ENCODE results near the gene KIAA0513.

KIAA0513 gene

GRCh38 chr16:84988328-84989080 is 39.1 kb upstream of the KIAA0513 start:
- in situ Hi-C loops (cut with MboI; ENCODE audit: low pct_unique_long_range_greater_than_20kb, low sequenced_read_pairs, unreplicated experiment) = no loop called here

GRCh38 chr16:84989749-84990620 is 37.6 kb upstream of the KIAA0513 start:
- in situ Hi-C loops (cut with MboI; ENCODE audit: low pct_unique_long_range_greater_than_20kb, low sequenced_read_pairs, unreplicated experiment) = no loop called here
- no peak for TF ChIP-seq CTCF (IDR thresholded peaks at IDR 0.05; ENCODE audit: extremely low read depth, insufficient read depth, missing control alignments)
- no peak for DNase-seq (ENCODE audit: low spot score)

More at GRCh38 chr16:84988328-84989080, 39.1 kb upstream of the KIAA0513 start:
- TF ChIP-seq CTCF (IDR thresholded peaks at IDR 0.05; ENCODE audit: extremely low read depth, insufficient read depth, missing control alignments) = no peak
- no peak for DNase-seq (ENCODE audit: low spot score)

- TF ChIP-seq CTCF (IDR thresholded peaks at IDR 0.05; ENCODE audit: extremely low read depth, insufficient read depth, missing control alignments) = no peak
These were observed 36.8 kb upstream of the KIAA0513 start for GRCh38 chr16:84990782-84991181.

GRCh38 chr16:84992717-84993075 is 34.9 kb upstream of the KIAA0513 start:
- in situ Hi-C loops (cut with MboI; ENCODE audit: low pct_unique_long_range_greater_than_20kb, low sequenced_read_pairs, unreplicated experiment) = no loop called here
- no peak for TF ChIP-seq CTCF (IDR thresholded peaks at IDR 0.05; ENCODE audit: extremely low read depth, insufficient read depth, missing control alignments)
- DNase-seq (ENCODE audit: low spot score) = no peak

More at GRCh38 chr16:84990782-84991181, 36.8 kb upstream of the KIAA0513 start:
- DNase-seq (ENCODE audit: low spot score) = no peak
- in situ Hi-C loops (cut with MboI; ENCODE audit: low pct_unique_long_range_greater_than_20kb, low sequenced_read_pairs, unreplicated experiment) = no loop called here

- TF ChIP-seq CTCF (IDR thresholded peaks at IDR 0.05; ENCODE audit: extremely low read depth, insufficient read depth, missing control alignments) = no peak
- in situ Hi-C loops (cut with MboI; ENCODE audit: low pct_unique_long_range_greater_than_20kb, low sequenced_read_pairs, unreplicated experiment) = no loop called here
- no peak for DNase-seq (ENCODE audit: low spot score)
These were observed 33.7 kb upstream of the KIAA0513 start for GRCh38 chr16:84993926-84994325.

- no peak for DNase-seq (ENCODE audit: low spot score)
These were observed 31.9 kb upstream of the KIAA0513 start for GRCh38 chr16:84995663-84996062.

More at GRCh38 chr16:84995663-84996062, 31.9 kb upstream of the KIAA0513 start:
- in situ Hi-C loops (cut with MboI; ENCODE audit: low pct_unique_long_range_greater_than_20kb, low sequenced_read_pairs, unreplicated experiment) = no loop called here
- TF ChIP-seq CTCF (IDR thresholded peaks at IDR 0.05; ENCODE audit: extremely low read depth, insufficient read depth, missing control alignments) = no peak
